Adrenal gland (tissue), 12 donors: ENCODE data around the gene SNRNP200. TPM values are rescaled to one million over a fixed set of nuclear protein-coding genes. Genes with fewer than 3 reads are reported as not detected.
"Not testable (repeated sequence)": the region's sequence is repeated elsewhere in the genome, so short reads cannot be mapped to it uniquely, and the experiment has no call there.

Experiments
- DNase-seq, 7 donors: peaks; one replicate each; pipeline ENCODE4 v3.0.0-alpha.2; 2019 to 2020
- H3K27ac ChIP-seq, 5 donors: fragments of 200-600 bp; sonication (generic) in 4 of 5; 1 replicate in 3 of 5; 2 replicates in 2 of 5; pipeline versions ENCODE4 v1.5.1 to v1.8.0; 2016 to 2020; ENCODE audit warnings: mild to moderate bottlenecking in 1 of 5
- H3K27me3 ChIP-seq: fragments of 200-600 bp; 2 replicates; pipeline ENCODE4 v1.8.0; 2021
- H3K36me3 ChIP-seq, 2 donors: fragments of 200-600 bp; replicated peaks in 1 of 2; 1 replicate in 1 of 2; 2 replicates in 1 of 2; pipeline versions ENCODE4 v1.5.1 to v1.8.0; 2018 to 2022
- H3K4me1 ChIP-seq, 2 donors: fragments of 200-600 bp; replicated peaks in 1 of 2; 1 replicate in 1 of 2; 2 replicates in 1 of 2; pipeline versions ENCODE4 v1.5.1 to v1.8.0; 2018 to 2021
- H3K4me3 ChIP-seq, 4 donors: fragments of 200-600 bp; sonication (generic) in 3 of 4; one replicate each; pipeline ENCODE4 v1.5.1; 2016 to 2018
- H3K9me3 ChIP-seq, 3 donors: fragments of 200-600 bp; sonication (generic) in 1 of 3; replicated peaks in 1 of 3; 1 replicate in 2 of 3; 2 replicates in 1 of 3; pipeline versions ENCODE4 v1.5.1 to v1.8.0; 2016 to 2021
- POLR2A ChIP-seq, 2 donors: fragments of 450-650 bp; IDR thresholded peaks; one replicate each; pipeline ENCODE4 v1.6.1; 2017; ENCODE audit warnings: antibody characterized with exemption in 2 of 2, mild to moderate bottlenecking in 2 of 2, moderate library complexity in 1 of 2
- WGBS, 4 donors: extraction: QIAGEN DNeasy Blood & Tissue Kit in 2 of 4; methylation state at CpG; one replicate each; pipeline versions ENCODE4 v1.1.5 to v1.1.7; 2013 to 2017; 5-methylcytosine and 5-hydroxymethylcytosine counted together
- intact Hi-C, 2 donors: fragments of 100-400 bp; cut with DNase I; formaldehyde crosslinking; loops; one replicate each; pipeline versions ENCODE4 v1.14.1 to v1.15.0; 2022 to 2023
- polyA plus RNA-seq, 3 donors: library from polyadenylated mRNA; stranded (reverse); fragments of 200-250 nt in 2 of 3; fragments of 350-450 nt in 1 of 3; fragmentation: Illumina TruSeq in 1 of 3; extraction: RNeasy Lipid Tissue Mini Kit (QIAGEN cat#74804) in 1 of 3; gene quantifications; one replicate each; pipeline ENCODE4 v1.2.3, GENCODE V29; 2013 to 2014
- total RNA-seq, 9 donors: library from RNA; depleted of rRNA in 4 of 9; stranded (reverse); fragments of >200 nt in 4 of 9; fragments of 120-200 nt in 1 of 9; fragmentation: NEBNext Ultra II Directional in 1 of 9; extraction: Animal tissue kit (Norgen Biotek cat#: 25700) in 1 of 9; gene quantifications; one replicate each; pipeline versions ENCODE4 v1.1.0 to v1.2.4, GENCODE V29; 2013 to 2023
- TF ChIP-seq, protein P1 (sequence below), 6 experiments: fragments of 450-650 bp in 4 of 6; fragments of 200-600 bp in 2 of 6; sonication (generic) in 1 of 6; IDR thresholded peaks; 1 replicate in 5 of 6; 2 replicates in 1 of 6; pipeline versions ENCODE4 v1.5.1 to v1.8.0; 2016 to 2021; ENCODE audit warnings: antibody characterized with exemption in 6 of 6, mild to moderate bottlenecking in 2 of 6, moderate library complexity in 1 of 6
- donor health status: healthy with polysubstance abuse.
- donor health status: Bipolar disorder and iron deficiency.
- donor health status: DM: yes; HTN: yes; CAD: no.
- donor health status: DM: no; HTN: no; CAD: no.
- donor health status: DM: no; HTN: no; CAD: no.
- donor health status: DM: yes; HTN: yes; CAD: no.

The SNRNP200 gene
- total and polyA plus RNA-seq, 12 donors = 50.4 to 117 (median 96.1) TPM

- intact Hi-C loops = loop anchor here in 1 of 2 donors (10.0 kb wide), 1 partner anchor 116 kb away; the partner anchor contains the start of gene DUSP2
- peak; percentile 87 to 96 (median 94) for DNase-seq
- peak; percentile 6 to 85 for TF ChIP-seq POLR2A (IDR thresholded peaks at IDR 0.05)
- TF ChIP-seq, protein P1, sequence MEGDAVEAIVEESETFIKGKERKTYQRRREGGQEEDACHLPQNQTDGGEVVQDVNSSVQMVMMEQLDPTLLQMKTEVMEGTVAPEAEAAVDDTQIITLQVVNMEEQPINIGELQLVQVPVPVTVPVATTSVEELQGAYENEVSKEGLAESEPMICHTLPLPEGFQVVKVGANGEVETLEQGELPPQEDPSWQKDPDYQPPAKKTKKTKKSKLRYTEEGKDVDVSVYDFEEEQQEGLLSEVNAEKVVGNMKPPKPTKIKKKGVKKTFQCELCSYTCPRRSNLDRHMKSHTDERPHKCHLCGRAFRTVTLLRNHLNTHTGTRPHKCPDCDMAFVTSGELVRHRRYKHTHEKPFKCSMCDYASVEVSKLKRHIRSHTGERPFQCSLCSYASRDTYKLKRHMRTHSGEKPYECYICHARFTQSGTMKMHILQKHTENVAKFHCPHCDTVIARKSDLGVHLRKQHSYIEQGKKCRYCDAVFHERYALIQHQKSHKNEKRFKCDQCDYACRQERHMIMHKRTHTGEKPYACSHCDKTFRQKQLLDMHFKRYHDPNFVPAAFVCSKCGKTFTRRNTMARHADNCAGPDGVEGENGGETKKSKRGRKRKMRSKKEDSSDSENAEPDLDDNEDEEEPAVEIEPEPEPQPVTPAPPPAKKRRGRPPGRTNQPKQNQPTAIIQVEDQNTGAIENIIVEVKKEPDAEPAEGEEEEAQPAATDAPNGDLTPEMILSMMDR (IDR thresholded peaks at IDR 0.05) = peak in 5 of 6 experiments; percentile 39 to 57 (median 48)
- no peaks in the 10 kb centered on the region for H3K27me3 ChIP-seq
- H3K9me3 ChIP-seq = no peaks in the 10 kb centered on the region
- WGBS, 4 donors = 24 to 45% (median 29%) methylated on average over 10 of the region's 10 CpGs
- peaks cover 53 to 86% of the 10 kb centered on the region in 2 donors for H3K4me1 ChIP-seq
- peaks cover 0 to 20% of the 10 kb centered on the region in 2 donors for H3K36me3 ChIP-seq
- H3K4me3 ChIP-seq = peak overlapping the region in 1 of 4 donors; percentile 21
- peak overlapping the region; percentile 88 to 97 (median 94) for H3K27ac ChIP-seq
Observed at GRCh38 chr2:96260387-96261260, 44.7 kb downstream of the SNRNP200 start.

- TF ChIP-seq, protein P1 (IDR thresholded peaks at IDR 0.05) = no peak
- no peak for TF ChIP-seq POLR2A (IDR thresholded peaks at IDR 0.05)
Observed at GRCh38 chr2:96259497-96259921, 45.8 kb downstream of the SNRNP200 start.

GRCh38 chr2:96258166-96259022 is 47.0 kb downstream of the SNRNP200 start:
- peaks cover 43 to 88% of the 10 kb centered on the region in 2 donors for H3K4me1 ChIP-seq
- H3K27ac ChIP-seq = peak overlapping the region; percentile 45 to 95 (median 92)
- H3K36me3 ChIP-seq = peaks cover 0 to 41% of the 10 kb centered on the region in 2 donors

More at GRCh38 chr2:96259497-96259921, 45.8 kb downstream of the SNRNP200 start:
- H3K9me3 ChIP-seq = no peaks in the 10 kb centered on the region
- no peak overlapping the region for H3K4me3 ChIP-seq
- peaks cover 52 to 91% of the 10 kb centered on the region in 2 donors for H3K4me1 ChIP-seq
- WGBS, 4 donors = 62 to 91% (median 65%) methylated on average over 5 of the region's 5 CpGs
- no peaks in the 10 kb centered on the region for H3K27me3 ChIP-seq
- H3K36me3 ChIP-seq = peaks cover 0 to 30% of the 10 kb centered on the region in 2 donors
- peak in 3 of 7 donors; percentile 32 to 76 (median 49) for DNase-seq
- intact Hi-C loops = loop anchor here in 1 of 2 donors (10.0 kb wide), 1 partner anchor 55 kb away; the partner anchor contains the start of gene STARD7
- H3K27ac ChIP-seq = peak overlapping the region; percentile 88 to 97 (median 94)

DNA sequence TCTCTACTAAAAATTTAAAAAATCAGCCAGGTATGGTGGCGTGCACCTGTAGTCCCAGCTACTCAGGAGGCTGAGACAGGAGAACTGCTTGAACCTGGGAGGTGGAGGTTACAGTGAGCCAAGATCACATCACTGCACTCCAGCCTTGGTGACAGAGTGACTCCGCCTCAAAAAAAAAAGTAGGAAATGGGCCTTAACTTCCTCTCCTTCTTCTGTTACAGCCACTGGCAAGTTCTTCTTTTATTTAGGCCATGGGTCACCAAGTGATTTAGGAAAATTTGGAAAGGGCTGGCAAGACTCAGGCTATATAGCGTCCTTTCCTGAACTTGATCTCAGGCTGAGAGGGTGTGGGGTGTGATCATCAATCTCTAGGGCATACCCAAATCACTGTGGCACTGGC is 47.6 kb downstream of the SNRNP200 start:
- DNase-seq, H3K27me3 ChIP-seq, H3K9me3 ChIP-seq, H3K4me3 ChIP-seq: not testable (repeated sequence)
- Histone ChIP-seq H3K27ac (peak overlapping the region; percentile 45 to 95 (median 92)), H3K4me1 (peaks cover 47 to 89% of the 10 kb centered on the region in 2 donors), H3K36me3 (peaks cover 0 to 45% of the 10 kb centered on the region in 2 donors)
- intact Hi-C loops = loop anchor here in 1 of 2 donors (10.0 kb wide), 1 partner anchor 53 kb away; the partner anchor contains the start of gene STARD7
- WGBS, 4 donors = 48 to 84% (median 76%) methylated on average over 3 of the region's 3 CpGs

More at GRCh38 chr2:96258166-96259022, 47.0 kb downstream of the SNRNP200 start:
- TF ChIP-seq POLR2A (IDR thresholded peaks at IDR 0.05) = peak in 1 of 2 donors; percentile 4
- TF ChIP-seq, protein P1 (IDR thresholded peaks at IDR 0.05) = no peak
- Histone ChIP-seq H3K9me3 (no peaks in the 10 kb centered on the region), H3K27me3 (no peaks in the 10 kb centered on the region), H3K4me3 (no peak overlapping the region)
- peak in 2 of 7 donors; percentile 33 to 60 for DNase-seq
- intact Hi-C loops = loop anchor here in 1 of 2 donors (10.0 kb wide), 1 partner anchor 54 kb away; the partner anchor contains the start of gene STARD7
- WGBS, 4 donors = 46 to 64% (median 55%) methylated on average over 3 to 7 of the region's 7 CpGs
